Left lung (tissue), 10 donors: ENCODE results near the gene C11orf87. TPM values are rescaled to one million over a fixed set of nuclear protein-coding genes. Genes with fewer than 3 reads are reported as not detected.

ENCODE experiments used
- ATAC-seq: fragments of 200-7000 bp; cut with Tn5 transposase; one replicate; pipeline ENCODE4 v1.9.1; 2020; ENCODE audit warnings: moderate library complexity
- DNase-seq, 4 donors: peaks; one replicate each; pipeline ENCODE4 v3.0.0-alpha.2; 2013 to 2020
- H3K27ac ChIP-seq, 2 donors: fragments of 200-600 bp; sonication (generic) in 1 of 2; one replicate each; pipeline versions ENCODE4 v1.5.0 to v1.8.0; 2020 to 2021
- H3K27me3 ChIP-seq, 2 donors: fragments of 200-600 bp; sonication (generic) in 1 of 2; one replicate each; pipeline versions ENCODE4 v1.5.0 to v1.8.0; 2020 to 2021
- H3K36me3 ChIP-seq, 2 donors: fragments of 200-600 bp; sonication (generic) in 1 of 2; one replicate each; pipeline versions ENCODE4 v1.5.0 to v1.8.0; 2020 to 2021
- H3K4me1 ChIP-seq, 2 donors: fragments of 200-600 bp; one replicate each; pipeline ENCODE4 v1.8.0; 2021
- H3K4me3 ChIP-seq, 2 donors: fragments of 200-600 bp; sonication (generic) in 1 of 2; one replicate each; pipeline versions ENCODE4 v1.5.0 to v1.8.0; 2020 to 2021; ENCODE audit warnings: mild to moderate bottlenecking in 1 of 2
- H3K9me3 ChIP-seq, 2 donors: fragments of 200-600 bp; sonication (generic) in 1 of 2; one replicate each; pipeline versions ENCODE4 v1.5.0 to v1.8.0; 2020 to 2021
- intact Hi-C, 2 donors: fragments of 100-400 bp; cut with DNase I; formaldehyde crosslinking; loops; one replicate each; pipeline versions ENCODE4 v1.11.2 to v1.14.2; 2022
- polyA plus RNA-seq, 6 donors: library from polyadenylated mRNA; unstranded; fragments of 120-200 nt; gene quantifications; one replicate each; pipeline ENCODE4 v1.2.1, GENCODE V29; 2013; ENCODE audit not compliant: insufficient read length in 6 of 6
- total RNA-seq, 2 donors: library from RNA; stranded (reverse); fragmentation: NEBNext Ultra II Directional; extraction: Animal tissue kit (Norgen Biotek cat#: 25700); gene quantifications; one replicate each; pipeline ENCODE4 v1.2.1, GENCODE V29; 2021
- TF ChIP-seq, protein P1 (sequence below), 2 donors: fragments of 200-600 bp; sonication (generic) in 1 of 2; IDR thresholded peaks; one replicate each; pipeline versions ENCODE4 v1.5.0 to v1.8.0; 2021; ENCODE audit warnings: antibody characterized with exemption in 2 of 2
- donor health status: DM: no; HTN: yes; CAD: no.
- donor health status: DM: no; HTN: no; CAD: no.

C11orf87 gene
- total and polyA plus RNA-seq, 8 donors = 0.03 to 0.28 (median 0.04) TPM; not detected in 3

DNA sequence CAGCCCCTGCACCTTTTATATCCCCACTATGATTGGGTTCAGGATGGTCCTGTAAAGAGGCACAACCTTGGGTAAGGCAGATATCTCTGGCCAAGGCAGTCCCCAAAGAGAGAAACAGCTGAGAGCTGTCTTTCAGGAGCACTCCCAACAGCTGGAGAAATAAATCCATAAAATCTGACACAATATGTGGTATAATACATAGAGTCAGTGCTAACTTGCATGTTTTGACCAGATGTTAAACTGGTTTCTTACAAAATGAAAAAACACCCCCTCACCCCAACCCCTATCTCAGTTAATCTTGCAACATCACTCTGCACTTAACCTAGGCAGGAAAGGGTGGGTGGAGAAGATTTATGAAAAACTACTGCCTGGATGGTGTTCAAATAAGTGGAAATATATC, 44.0 kb upstream of the C11orf87 start:
- intact Hi-C loops = no loop called here
- no peak for DNase-seq
- TF ChIP-seq, protein P1, sequence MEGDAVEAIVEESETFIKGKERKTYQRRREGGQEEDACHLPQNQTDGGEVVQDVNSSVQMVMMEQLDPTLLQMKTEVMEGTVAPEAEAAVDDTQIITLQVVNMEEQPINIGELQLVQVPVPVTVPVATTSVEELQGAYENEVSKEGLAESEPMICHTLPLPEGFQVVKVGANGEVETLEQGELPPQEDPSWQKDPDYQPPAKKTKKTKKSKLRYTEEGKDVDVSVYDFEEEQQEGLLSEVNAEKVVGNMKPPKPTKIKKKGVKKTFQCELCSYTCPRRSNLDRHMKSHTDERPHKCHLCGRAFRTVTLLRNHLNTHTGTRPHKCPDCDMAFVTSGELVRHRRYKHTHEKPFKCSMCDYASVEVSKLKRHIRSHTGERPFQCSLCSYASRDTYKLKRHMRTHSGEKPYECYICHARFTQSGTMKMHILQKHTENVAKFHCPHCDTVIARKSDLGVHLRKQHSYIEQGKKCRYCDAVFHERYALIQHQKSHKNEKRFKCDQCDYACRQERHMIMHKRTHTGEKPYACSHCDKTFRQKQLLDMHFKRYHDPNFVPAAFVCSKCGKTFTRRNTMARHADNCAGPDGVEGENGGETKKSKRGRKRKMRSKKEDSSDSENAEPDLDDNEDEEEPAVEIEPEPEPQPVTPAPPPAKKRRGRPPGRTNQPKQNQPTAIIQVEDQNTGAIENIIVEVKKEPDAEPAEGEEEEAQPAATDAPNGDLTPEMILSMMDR (IDR thresholded peaks at IDR 0.05) = no peak

DNA sequence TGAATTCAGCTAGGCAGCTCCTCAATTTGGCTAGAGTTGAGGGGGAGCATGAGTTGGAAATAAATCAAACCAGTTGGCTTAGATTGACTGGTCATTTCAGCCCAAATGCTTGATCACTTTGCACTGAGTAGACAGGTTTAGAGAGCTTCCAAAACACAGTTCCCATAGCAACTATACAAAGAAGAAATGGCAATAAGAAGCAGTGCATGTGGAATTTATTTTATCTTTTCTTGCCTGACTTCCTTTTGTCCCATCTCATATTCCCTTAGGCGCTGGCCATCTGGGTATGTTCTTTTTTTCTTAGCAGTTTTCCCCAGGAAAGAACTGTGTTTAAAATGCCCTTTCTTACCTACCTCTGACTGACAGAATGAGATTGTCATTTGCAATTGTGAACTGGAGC, 38.7 kb upstream of the C11orf87 start:
- intact Hi-C loops = no loop called here
- H3K4me3 ChIP-seq = no peak overlapping the region
- TF ChIP-seq, protein P1 (IDR thresholded peaks at IDR 0.05) = no peak
- no peak for DNase-seq
- no peaks in the 10 kb centered on the region for H3K36me3 ChIP-seq
- ATAC-seq = no peak
- H3K27ac ChIP-seq = no peak overlapping the region
- no peaks in the 10 kb centered on the region for H3K4me1 ChIP-seq
- H3K27me3 ChIP-seq = no peaks in the 10 kb centered on the region
- H3K9me3 ChIP-seq = no peaks in the 10 kb centered on the region

More for the DNA sequence above, 44.0 kb upstream of the C11orf87 start:
- H3K4me3 ChIP-seq = no peak overlapping the region
- no peaks in the 10 kb centered on the region for H3K27me3 ChIP-seq
- no peaks in the 10 kb centered on the region for H3K9me3 ChIP-seq
- no peak overlapping the region for H3K27ac ChIP-seq
- H3K36me3 ChIP-seq = no peaks in the 10 kb centered on the region
- no peaks in the 10 kb centered on the region for H3K4me1 ChIP-seq
- no peak for ATAC-seq

DNA sequence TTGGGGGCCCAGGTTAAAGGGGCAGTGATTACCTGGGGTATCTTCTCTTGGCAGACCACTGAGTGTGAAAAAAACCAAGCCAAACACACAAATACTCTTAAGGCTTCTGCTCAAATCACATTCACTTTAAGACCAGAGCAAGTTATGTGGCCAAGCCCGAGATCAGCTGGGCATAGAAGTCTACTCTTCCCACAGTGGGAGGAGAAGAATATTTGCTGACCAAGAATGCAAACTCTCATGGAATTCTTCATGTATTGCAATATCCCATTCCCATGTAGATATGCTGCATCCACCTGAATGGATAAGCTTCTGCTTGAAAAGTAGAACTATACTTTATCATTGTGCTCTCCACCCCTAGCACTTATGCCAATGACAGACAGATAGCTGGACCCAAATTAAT, 37.1 kb upstream of the C11orf87 start:
- H3K4me1 ChIP-seq = no peaks in the 10 kb centered on the region
- no peaks in the 10 kb centered on the region for H3K36me3 ChIP-seq
- no peaks in the 10 kb centered on the region for H3K9me3 ChIP-seq
- ATAC-seq (no peak), DNase-seq (no peak)
- no peak overlapping the region for H3K27ac ChIP-seq
- intact Hi-C loops = no loop called here
- no peak overlapping the region for H3K4me3 ChIP-seq
- no peaks in the 10 kb centered on the region for H3K27me3 ChIP-seq
- TF ChIP-seq, protein P1 (IDR thresholded peaks at IDR 0.05) = no peak

DNA sequence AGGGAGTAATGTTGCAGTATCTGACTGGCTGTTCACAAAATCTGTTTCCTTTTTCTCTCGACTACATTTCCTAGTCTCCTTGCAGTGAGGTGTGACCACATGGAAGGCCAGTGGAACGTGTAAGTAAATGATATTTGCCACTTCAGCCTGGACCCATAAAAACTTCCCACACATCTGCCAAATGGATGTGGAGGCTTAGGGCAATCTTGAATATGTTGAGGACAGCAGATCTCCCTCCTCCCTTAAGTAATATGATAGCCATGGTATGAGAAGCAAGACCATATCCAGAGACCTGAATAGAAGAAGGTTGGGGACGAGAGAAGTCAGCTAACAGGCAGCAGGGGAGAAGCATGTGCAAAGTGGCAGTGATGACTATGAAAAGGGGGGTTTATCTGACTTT, 33.0 kb upstream of the C11orf87 start:
- intact Hi-C loops = no loop called here
- Histone ChIP-seq H3K36me3 (no peaks in the 10 kb centered on the region), H3K9me3 (no peaks in the 10 kb centered on the region), H3K27ac (no peak overlapping the region), H3K4me3 (no peak overlapping the region), H3K4me1 (no peaks in the 10 kb centered on the region), H3K27me3 (no peaks in the 10 kb centered on the region)
- no peak for DNase-seq
- TF ChIP-seq, protein P1 (IDR thresholded peaks at IDR 0.05) = no peak
- ATAC-seq = no peak

DNA sequence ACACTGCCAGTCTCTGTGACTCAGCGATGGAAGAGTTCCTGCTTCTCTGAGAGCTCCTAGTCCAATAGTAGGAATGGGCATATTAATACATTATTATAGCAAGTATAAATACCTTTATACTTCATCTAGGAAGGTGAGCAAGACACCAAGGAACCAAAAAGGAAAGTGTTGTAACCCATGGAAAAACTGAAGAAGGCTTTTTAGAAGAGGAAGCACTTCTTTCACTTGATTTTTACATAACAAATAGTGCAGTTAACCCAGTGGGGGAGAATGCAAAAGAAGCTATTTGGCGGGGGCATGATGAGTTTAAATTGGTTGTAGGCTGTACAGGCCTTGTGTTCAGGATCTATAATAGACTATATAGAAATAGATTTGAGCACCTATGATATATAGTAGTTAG, 31.2 kb upstream of the C11orf87 start:
- no peaks in the 10 kb centered on the region for H3K9me3 ChIP-seq
- DNase-seq (no peak), ATAC-seq (no peak)
- H3K36me3 ChIP-seq = no peaks in the 10 kb centered on the region
- TF ChIP-seq, protein P1 (IDR thresholded peaks at IDR 0.05) = no peak
- H3K4me3 ChIP-seq = no peak overlapping the region
- H3K27ac ChIP-seq = no peak overlapping the region
- no peaks in the 10 kb centered on the region for H3K27me3 ChIP-seq
- intact Hi-C loops = no loop called here
- no peaks in the 10 kb centered on the region for H3K4me1 ChIP-seq
